Neural cell (in vitro differentiated cells): Measurements from ENCODE around the gene RNF7. TPM values are rescaled to one million over a fixed set of nuclear protein-coding genes. Genes with fewer than 3 reads are reported as not detected.
"Not testable (repeated sequence)": the region's sequence is repeated elsewhere in the genome, so short reads cannot be mapped to it uniquely, and the experiment has no call there.

ENCODE experiments used
- H2AFZ ChIP-seq: fragments of 200-600, 300-800 bp; sonication (generic), shearing (Covaris generic); 2 replicates; pipeline ENCODE4 v1.6.0; 2014; ENCODE audit warnings: low read depth, mild to moderate bottlenecking, antibody characterized with exemption, low read length, moderate library complexity
- H3F3A ChIP-seq: fragments of 200-600 bp; shearing (Covaris generic); 2 replicates; pipeline ENCODE4 v1.6.1; 2016; ENCODE audit warnings: mild to moderate bottlenecking, moderate library complexity, mixed read lengths, antibody characterized with exemption, low read length; ENCODE audit not compliant: insufficient read depth, poor library complexity, severe bottlenecking
- H3K27ac ChIP-seq: fragments of 200-600, 300-800 bp; sonication (generic), shearing (Covaris generic); 2 replicates; pipeline ENCODE4 v1.5.1; 2014; ENCODE audit warnings: mild to moderate bottlenecking, low read length, moderate library complexity
- H3K27me3 ChIP-seq: fragments of 300-800, 200-600 bp; sonication (generic), shearing (Covaris generic); 2 replicates; pipeline ENCODE4 v1.6.0; 2014; ENCODE audit warnings: mild to moderate bottlenecking, low read depth, low read length, moderate library complexity; ENCODE audit not compliant: insufficient read depth
- H3K36me3 ChIP-seq: fragments of 300-800, 200-600 bp; sonication (generic), shearing (Covaris generic); 2 replicates; pipeline ENCODE4 v1.5.1; 2014; ENCODE audit warnings: mild to moderate bottlenecking, antibody characterized with exemption, low read length, moderate library complexity; ENCODE audit not compliant: insufficient read depth
- H3K4me2 ChIP-seq: fragments of 300-800, 200-600 bp; sonication (generic), shearing (Covaris generic); 2 replicates; pipeline ENCODE4 v1.6.0; 2014; ENCODE audit warnings: mild to moderate bottlenecking, low read length
- H3K4me3 ChIP-seq: fragments of 300-800, 200-600 bp; sonication (generic), shearing (Covaris generic); 2 replicates; pipeline ENCODE4 v1.5.1; 2014; ENCODE audit warnings: mild to moderate bottlenecking, low read length, moderate library complexity
- H3K79me2 ChIP-seq: fragments of 200-600 bp; shearing (Covaris generic); replicated peaks from 2 replicates; pipeline ENCODE4 v1.6.0; 2014; ENCODE audit warnings: mild to moderate bottlenecking, low read length, moderate library complexity; ENCODE audit not compliant: insufficient read depth
- H3K9ac ChIP-seq: fragments of 300-800, 200-600 bp; sonication (generic), shearing (Covaris generic); 2 replicates; pipeline ENCODE4 v1.6.1; 2016; ENCODE audit warnings: mild to moderate bottlenecking, low read length, mixed read lengths
- H3K9me2 ChIP-seq: fragments of 200-600 bp; shearing (Covaris generic); 2 replicates; pipeline ENCODE4 v1.6.1; 2016; ENCODE audit warnings: mild to moderate bottlenecking, low read length, mixed read lengths; ENCODE audit not compliant: insufficient read depth
- H3K9me3 ChIP-seq: fragments of 200-600, 300-800 bp; sonication (generic), shearing (Covaris generic); 2 replicates; pipeline ENCODE4 v1.6.1; 2016; ENCODE audit warnings: mild to moderate bottlenecking, mixed run types, low read length, moderate library complexity, mixed read lengths
- H4K20me1 ChIP-seq: fragments of 200-600 bp; shearing (Covaris generic); 2 replicates; pipeline ENCODE4 v1.6.1; 2016; ENCODE audit warnings: mild to moderate bottlenecking, mixed run types; ENCODE audit not compliant: insufficient read depth
- EP300 ChIP-seq: fragments of 450-650 bp; conservative IDR thresholded peaks from 2 replicates; pipeline ENCODE4 v1.6.1; 2014; ENCODE audit warnings: antibody characterized with exemption, mild to moderate bottlenecking, moderate library complexity; ENCODE audit not compliant: poor library complexity, severe bottlenecking
- EZH2 ChIP-seq: fragments of 200-600, 300-800 bp; shearing (Covaris generic), sonication (generic); IDR thresholded peaks from 2 replicates; pipeline ENCODE4 v1.6.1; 2014; ENCODE audit warnings: antibody characterized with exemption, low read length, borderline replicate concordance, mild to moderate bottlenecking; ENCODE audit not compliant: insufficient read depth, poor library complexity, severe bottlenecking
- MXI1 ChIP-seq: fragments of 450-650 bp; conservative IDR thresholded peaks from 2 replicates; pipeline ENCODE4 v1.6.1; 2014; ENCODE audit warnings: antibody characterized with exemption, mild to moderate bottlenecking; ENCODE audit not compliant: poor library complexity, severe bottlenecking
- POLR2AphosphoS5 ChIP-seq: IDR thresholded peaks from 2 replicates; pipeline ENCODE4 v1.6.1; 2012
- RAD21 ChIP-seq: fragments of 450-650 bp; conservative IDR thresholded peaks from 2 replicates; pipeline ENCODE4 v1.6.1; 2014; ENCODE audit warnings: antibody characterized with exemption, mild to moderate bottlenecking, moderate library complexity
- SMC3 ChIP-seq: fragments of 450-650 bp; conservative IDR thresholded peaks from 2 replicates; pipeline ENCODE4 v1.6.1; 2014; ENCODE audit warnings: antibody characterized with exemption, mild to moderate bottlenecking, moderate library complexity; ENCODE audit not compliant: poor library complexity
- TAF1 ChIP-seq: IDR thresholded peaks from 2 replicates; pipeline ENCODE4 v1.6.1; 2012; ENCODE audit warnings: low read depth
- polyA plus RNA-seq: library from polyadenylated mRNA; depleted of rRNA; stranded (reverse); fragments of >200 nt; gene quantifications from 2 replicates; pipeline ENCODE4 v1.2.3, GENCODE V29; 2014
- TF ChIP-seq, protein P1 (sequence below): IDR thresholded peaks from 2 replicates; pipeline ENCODE4 v1.6.1; 2012; ENCODE audit warnings: borderline replicate concordance
- TF ChIP-seq, protein P2 (sequence below): fragments of 450-650 bp; IDR thresholded peaks from 2 replicates; pipeline ENCODE4 v1.5.1; 2014; ENCODE audit warnings: antibody characterized with exemption, mild to moderate bottlenecking, moderate library complexity; ENCODE audit not compliant: poor library complexity, severe bottlenecking

Gene RNF7
- polyA plus RNA-seq, 1 donor from 2014 or later, result 170 TPM

DNA sequence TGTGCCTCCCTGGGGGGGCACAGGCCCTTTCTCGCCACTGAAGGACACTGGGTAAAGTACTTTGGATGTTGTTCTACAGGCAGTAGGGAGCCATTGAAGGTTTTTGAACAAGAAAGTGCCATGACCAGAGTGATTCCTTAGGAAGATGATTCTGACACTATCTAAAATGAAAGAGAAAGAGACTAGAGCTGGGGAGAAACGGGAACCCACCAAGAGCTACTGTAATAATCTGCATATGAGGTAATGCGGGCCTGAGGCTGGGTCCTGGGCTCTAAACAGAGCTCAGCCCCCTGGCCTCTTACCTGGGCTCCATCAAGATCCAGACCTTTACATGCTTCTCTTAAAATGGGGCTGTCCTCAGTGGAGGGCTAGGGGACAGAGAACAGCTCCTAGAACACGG is 50.1 kb downstream of the RNF7 start:
- Histone ChIP-seq H3K79me2 (no peaks in the 10 kb centered on the region), H3K36me3 (no peaks in the 10 kb centered on the region), H3K27ac (no peak overlapping the region), H3K9ac (no peak overlapping the region), H3K4me2 (no peak overlapping the region), H3F3A (no peaks in the 10 kb centered on the region), H3K9me3 (no peaks in the 10 kb centered on the region), H3K27me3 (no peaks in the 10 kb centered on the region), H4K20me1 (no peaks in the 10 kb centered on the region), H3K4me3 (no peak overlapping the region), H2AFZ (no peak overlapping the region), H3K9me2 (no peaks in the 10 kb centered on the region)
- no peak for TF ChIP-seq EP300
- TF ChIP-seq, protein P1, sequence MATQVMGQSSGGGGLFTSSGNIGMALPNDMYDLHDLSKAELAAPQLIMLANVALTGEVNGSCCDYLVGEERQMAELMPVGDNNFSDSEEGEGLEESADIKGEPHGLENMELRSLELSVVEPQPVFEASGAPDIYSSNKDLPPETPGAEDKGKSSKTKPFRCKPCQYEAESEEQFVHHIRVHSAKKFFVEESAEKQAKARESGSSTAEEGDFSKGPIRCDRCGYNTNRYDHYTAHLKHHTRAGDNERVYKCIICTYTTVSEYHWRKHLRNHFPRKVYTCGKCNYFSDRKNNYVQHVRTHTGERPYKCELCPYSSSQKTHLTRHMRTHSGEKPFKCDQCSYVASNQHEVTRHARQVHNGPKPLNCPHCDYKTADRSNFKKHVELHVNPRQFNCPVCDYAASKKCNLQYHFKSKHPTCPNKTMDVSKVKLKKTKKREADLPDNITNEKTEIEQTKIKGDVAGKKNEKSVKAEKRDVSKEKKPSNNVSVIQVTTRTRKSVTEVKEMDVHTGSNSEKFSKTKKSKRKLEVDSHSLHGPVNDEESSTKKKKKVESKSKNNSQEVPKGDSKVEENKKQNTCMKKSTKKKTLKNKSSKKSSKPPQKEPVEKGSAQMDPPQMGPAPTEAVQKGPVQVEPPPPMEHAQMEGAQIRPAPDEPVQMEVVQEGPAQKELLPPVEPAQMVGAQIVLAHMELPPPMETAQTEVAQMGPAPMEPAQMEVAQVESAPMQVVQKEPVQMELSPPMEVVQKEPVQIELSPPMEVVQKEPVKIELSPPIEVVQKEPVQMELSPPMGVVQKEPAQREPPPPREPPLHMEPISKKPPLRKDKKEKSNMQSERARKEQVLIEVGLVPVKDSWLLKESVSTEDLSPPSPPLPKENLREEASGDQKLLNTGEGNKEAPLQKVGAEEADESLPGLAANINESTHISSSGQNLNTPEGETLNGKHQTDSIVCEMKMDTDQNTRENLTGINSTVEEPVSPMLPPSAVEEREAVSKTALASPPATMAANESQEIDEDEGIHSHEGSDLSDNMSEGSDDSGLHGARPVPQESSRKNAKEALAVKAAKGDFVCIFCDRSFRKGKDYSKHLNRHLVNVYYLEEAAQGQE, result no peak

DNA sequence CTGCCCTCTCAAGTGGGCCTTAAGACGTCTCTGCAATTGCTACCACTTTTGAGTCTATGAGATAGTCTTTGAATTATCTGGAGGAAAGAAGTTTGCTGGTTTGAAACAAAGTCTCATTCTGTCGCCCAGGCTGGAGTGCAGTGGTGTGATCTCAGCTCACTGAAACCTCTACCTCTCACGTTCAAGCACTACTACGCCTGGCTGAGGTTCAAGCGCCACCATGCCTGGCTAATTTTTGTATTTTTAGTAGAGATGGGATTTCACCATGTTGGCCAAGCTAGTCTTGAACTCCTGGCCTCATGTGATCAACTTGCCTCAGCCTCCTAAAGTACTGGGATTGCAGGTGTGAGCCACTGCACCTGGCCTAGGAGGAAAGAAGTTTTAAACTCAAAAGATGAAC is 50.7 kb downstream of the RNF7 start:
- not testable (repeated sequence) for H3K4me3 ChIP-seq, H3F3A ChIP-seq, H3K27ac ChIP-seq, H2AFZ ChIP-seq, H3K9me3 ChIP-seq, H3K79me2 ChIP-seq, H3K9ac ChIP-seq, H4K20me1 ChIP-seq, H3K27me3 ChIP-seq, H3K4me2 ChIP-seq, H3K9me2 ChIP-seq, H3K36me3 ChIP-seq

DNA sequence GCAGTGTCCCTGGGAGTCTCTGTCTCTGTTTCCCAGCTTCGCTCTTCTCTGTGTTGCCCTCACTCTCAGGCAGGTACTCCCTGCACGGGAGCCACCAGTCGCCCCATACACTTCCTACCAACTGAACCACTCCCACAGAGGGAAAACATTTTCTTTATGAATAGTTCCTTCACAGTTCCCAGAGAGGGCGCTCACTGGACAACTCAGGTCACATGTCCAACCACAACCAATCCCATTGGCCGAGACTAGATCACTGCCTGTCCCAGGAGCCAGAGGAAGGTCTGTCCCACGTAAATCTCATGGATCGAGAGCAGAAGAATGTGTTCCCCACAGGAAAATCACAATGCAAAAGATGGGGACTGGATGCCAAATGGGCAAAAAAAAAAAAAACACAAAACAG is 51.2 kb downstream of the RNF7 start:
- H3K9me3 ChIP-seq, result no peaks in the 10 kb centered on the region
- no peak overlapping the region for H3K4me2 ChIP-seq
- no peak overlapping the region for H2AFZ ChIP-seq

More for the DNA sequence above, 51.2 kb downstream of the RNF7 start:
- Histone ChIP-seq H3K27ac (no peak overlapping the region), H3K36me3 (no peaks in the 10 kb centered on the region), H3K79me2 (no peaks in the 10 kb centered on the region), H3F3A (no peaks in the 10 kb centered on the region), H4K20me1 (no peaks in the 10 kb centered on the region), H3K9ac (no peak overlapping the region), H3K4me3 (no peak overlapping the region), H3K27me3 (no peaks in the 10 kb centered on the region), H3K9me2 (no peaks in the 10 kb centered on the region)
- TF ChIP-seq TAF1 (no peak), MXI1 (no peak), POLR2AphosphoS5 (no peak), EZH2 (no peak), RAD21 (no peak), EP300 (no peak), SMC3 (no peak)
- TF ChIP-seq, protein P1, result no peak
- TF ChIP-seq, protein P2, sequence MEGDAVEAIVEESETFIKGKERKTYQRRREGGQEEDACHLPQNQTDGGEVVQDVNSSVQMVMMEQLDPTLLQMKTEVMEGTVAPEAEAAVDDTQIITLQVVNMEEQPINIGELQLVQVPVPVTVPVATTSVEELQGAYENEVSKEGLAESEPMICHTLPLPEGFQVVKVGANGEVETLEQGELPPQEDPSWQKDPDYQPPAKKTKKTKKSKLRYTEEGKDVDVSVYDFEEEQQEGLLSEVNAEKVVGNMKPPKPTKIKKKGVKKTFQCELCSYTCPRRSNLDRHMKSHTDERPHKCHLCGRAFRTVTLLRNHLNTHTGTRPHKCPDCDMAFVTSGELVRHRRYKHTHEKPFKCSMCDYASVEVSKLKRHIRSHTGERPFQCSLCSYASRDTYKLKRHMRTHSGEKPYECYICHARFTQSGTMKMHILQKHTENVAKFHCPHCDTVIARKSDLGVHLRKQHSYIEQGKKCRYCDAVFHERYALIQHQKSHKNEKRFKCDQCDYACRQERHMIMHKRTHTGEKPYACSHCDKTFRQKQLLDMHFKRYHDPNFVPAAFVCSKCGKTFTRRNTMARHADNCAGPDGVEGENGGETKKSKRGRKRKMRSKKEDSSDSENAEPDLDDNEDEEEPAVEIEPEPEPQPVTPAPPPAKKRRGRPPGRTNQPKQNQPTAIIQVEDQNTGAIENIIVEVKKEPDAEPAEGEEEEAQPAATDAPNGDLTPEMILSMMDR, result no peak
